H9 (cell line): ENCODE measurements around the gene MCRIP1. TPM values are rescaled to one million over a fixed set of nuclear protein-coding genes. Genes with fewer than 3 reads are reported as not detected.

ENCODE experiments used
- DNase-seq: peaks from one replicate; pipeline ENCODE4 v3.0.0-alpha.2; 2017
- H2AFZ ChIP-seq: one replicate; pipeline ENCODE4 v1.6.1; 2013; ENCODE audit warnings: mild to moderate bottlenecking, low read length, control low read depth, moderate library complexity
- H2AK5ac ChIP-seq: 2 replicates; pipeline ENCODE4 v1.6.1; 2013; ENCODE audit warnings: low read length, control low read depth, mixed read lengths; ENCODE audit not compliant: insufficient read length
- H2BK120ac ChIP-seq: one replicate; pipeline ENCODE4 v1.6.1; 2013; ENCODE audit warnings: low read depth, mild to moderate bottlenecking, low read length, control low read depth, inconsistent platforms; ENCODE audit not compliant: poor library complexity, severe bottlenecking
- H2BK12ac ChIP-seq: 2 replicates; pipeline ENCODE4 v1.6.1; 2013; ENCODE audit warnings: low read length, control low read depth, mixed read lengths, low read depth; ENCODE audit not compliant: insufficient read length
- H2BK15ac ChIP-seq: 2 replicates; pipeline ENCODE4 v1.6.1; 2013; ENCODE audit warnings: low read depth, low read length, control low read depth
- H2BK20ac ChIP-seq: one replicate; pipeline ENCODE4 v1.6.1; 2013; ENCODE audit warnings: low read depth, mild to moderate bottlenecking, low read length, control low read depth, inconsistent platforms; ENCODE audit not compliant: poor library complexity, severe bottlenecking
- H2BK5ac ChIP-seq: 2 replicates; pipeline ENCODE4 v1.6.1; 2013; ENCODE audit warnings: low read length, control low read depth, mixed read lengths; ENCODE audit not compliant: insufficient read length
- H3K14ac ChIP-seq: 2 replicates; pipeline ENCODE4 v1.6.1; 2013; ENCODE audit warnings: low read length, control low read depth; ENCODE audit not compliant: insufficient read depth
- H3K18ac ChIP-seq: 2 replicates; pipeline ENCODE4 v1.6.1; 2013; ENCODE audit warnings: low read depth, mild to moderate bottlenecking, mixed read lengths, low read length, control low read depth; ENCODE audit not compliant: insufficient read length
- H3K23ac ChIP-seq: 2 replicates; pipeline ENCODE4 v1.6.1; 2013; ENCODE audit warnings: low read length, control low read depth, mixed read lengths, low read depth; ENCODE audit not compliant: insufficient read length
- H3K23me2 ChIP-seq: 2 replicates; pipeline ENCODE4 v1.6.1; 2013; ENCODE audit warnings: low read depth, mild to moderate bottlenecking, mixed read lengths, low read length, control low read depth; ENCODE audit not compliant: insufficient read length, poor library complexity, severe bottlenecking
- H3K27ac ChIP-seq: 2 replicates; pipeline ENCODE4 v1.5.1; 2013; ENCODE audit warnings: low read length, control low read depth, mixed read lengths, low read depth; ENCODE audit not compliant: insufficient read length
- H3K27me3 ChIP-seq: 2 replicates; pipeline ENCODE4 v1.6.1; 2013; ENCODE audit warnings: low read length, control low read depth, inconsistent platforms; ENCODE audit not compliant: insufficient read depth
- H3K4ac ChIP-seq: 2 replicates; pipeline ENCODE4 v1.6.1; 2013; ENCODE audit warnings: low read depth, mild to moderate bottlenecking, control low read depth, inconsistent platforms, low read length, moderate library complexity
- H3K4me1 ChIP-seq: 2 replicates; pipeline ENCODE4 v1.6.1; 2013; ENCODE audit warnings: low read length, control low read depth, inconsistent platforms; ENCODE audit not compliant: insufficient read depth
- H3K4me2 ChIP-seq: 2 replicates; pipeline ENCODE4 v1.6.1; 2013; ENCODE audit warnings: low read length, control low read depth, mixed read lengths; ENCODE audit not compliant: insufficient read length, insufficient read depth
- H3K56ac ChIP-seq: 2 replicates; pipeline ENCODE4 v1.6.1; 2013; ENCODE audit warnings: low read depth, mild to moderate bottlenecking, mixed read lengths, low read length, control low read depth; ENCODE audit not compliant: insufficient read length
- H3K79me1 ChIP-seq: 2 replicates; pipeline ENCODE4 v1.6.1; 2013; ENCODE audit warnings: low read depth, mild to moderate bottlenecking, moderate library complexity, low read length, control low read depth, inconsistent platforms; ENCODE audit not compliant: insufficient read depth, poor library complexity, severe bottlenecking
- H3K79me2 ChIP-seq: 2 replicates; pipeline ENCODE4 v1.6.1; 2013; ENCODE audit warnings: low read length, control low read depth, inconsistent platforms; ENCODE audit not compliant: insufficient read depth
- H3K9ac ChIP-seq: 2 replicates; pipeline ENCODE4 v1.6.1; 2013; ENCODE audit warnings: low read length, control low read depth, mixed read lengths; ENCODE audit not compliant: insufficient read length; ENCODE audit errors: extremely low read depth
- H3K9me3 ChIP-seq: one replicate; pipeline ENCODE4 v1.6.1; 2013; ENCODE audit warnings: low read depth, low read length, inconsistent platforms; ENCODE audit not compliant: control insufficient read depth
- H3T11ph ChIP-seq: one replicate; pipeline ENCODE4 v1.6.1; 2013; ENCODE audit warnings: mild to moderate bottlenecking, low read length, control low read depth, inconsistent platforms
- H4K20me1 ChIP-seq: one replicate; pipeline ENCODE4 v1.6.1; 2013; ENCODE audit not compliant: control insufficient read depth, insufficient read length, insufficient read depth
- H4K5ac ChIP-seq: 2 replicates; pipeline ENCODE4 v1.6.1; 2013; ENCODE audit warnings: low read depth, mild to moderate bottlenecking, mixed read lengths, low read length, control low read depth; ENCODE audit not compliant: insufficient read length
- H4K8ac ChIP-seq: replicated peaks from 2 replicates; pipeline ENCODE4 v1.6.1; 2013; ENCODE audit warnings: low read length, control low read depth, mixed read lengths, low read depth; ENCODE audit not compliant: insufficient read length
- H4K91ac ChIP-seq: 2 replicates; pipeline ENCODE4 v1.6.1; 2013; ENCODE audit warnings: low read depth, mild to moderate bottlenecking, moderate library complexity, mixed read lengths, low read length, control low read depth; ENCODE audit not compliant: insufficient read length
- H3K27ac Mint-ChIP-seq, 3 experiments: 2 replicates in 2 of 3; 3 replicates in 1 of 3; pipeline ENCODE4 v1.8.0; 2020 to 2021; ENCODE audit warnings: mixed read lengths in 3 of 3, mild to moderate bottlenecking in 1 of 3, moderate library complexity in 1 of 3
- H3K27me3 Mint-ChIP-seq: 2 replicates; pipeline ENCODE4 v1.8.0; 2021; ENCODE audit warnings: low read depth, mild to moderate bottlenecking, moderate library complexity, mixed read lengths
- H3K36me3 Mint-ChIP-seq, 3 experiments: 2 replicates in 2 of 3; 3 replicates in 1 of 3; pipeline ENCODE4 v1.8.0; 2020 to 2021; ENCODE audit warnings: low read depth in 3 of 3, mixed read lengths in 3 of 3; ENCODE audit not compliant: insufficient read depth in 1 of 3
- H3K4me1 Mint-ChIP-seq, 2 experiments: 2 replicates each; pipeline ENCODE4 v1.8.0; 2020; ENCODE audit warnings: mixed read lengths in 2 of 2
- H3K4me3 Mint-ChIP-seq, 2 experiments: 2 replicates in 1 of 2; 3 replicates in 1 of 2; pipeline ENCODE4 v1.8.0; 2020 to 2021; ENCODE audit warnings: mild to moderate bottlenecking in 2 of 2, mixed read lengths in 2 of 2, moderate library complexity in 1 of 2
- H3K9me3 Mint-ChIP-seq, 2 experiments: 2 replicates in 1 of 2; 3 replicates in 1 of 2; pipeline ENCODE4 v1.8.0; 2020; ENCODE audit warnings: mild to moderate bottlenecking in 2 of 2, mixed read lengths in 2 of 2, moderate library complexity in 1 of 2
- CTCF ChIP-seq: fragments of 200-600 bp; sonication (generic); conservative IDR thresholded peaks from 3 replicates; pipeline ENCODE4 v1.8.0; 2021; ENCODE audit warnings: antibody characterized with exemption, mild to moderate bottlenecking
- WGBS: extraction: QIAGEN DNeasy Blood & Tissue Kit; methylation state at CpG from one replicate; pipeline ENCODE4 v1.1.7; 2013; ENCODE audit warnings: missing lambda C conversion rate, low lambda C conversion rate, mixed read lengths; ENCODE audit not compliant: insufficient read length; ENCODE audit errors: extremely low coverage; 5-methylcytosine and 5-hydroxymethylcytosine counted together
- total RNA-seq: library from RNA; stranded (reverse); gene quantifications from 2 replicates; pipeline ENCODE4 v1.2.1, GENCODE V29; 2021

Gene MCRIP1
- total RNA-seq, 1 experiment from 2014 or later, result 118 TPM

GRCh38 chr17:81838753-81839255 lies 5.7 kb upstream of the MCRIP1 start:
- peaks cover 5 to 6% of the 10 kb centered on the region in 2 experiments; a peak in 3 of 4 replicates for H3K4me1 Mint-ChIP-seq
- Histone ChIP-seq H2AK5ac (no peak overlapping the region), H3K27me3 (no peaks in the 10 kb centered on the region), H3K79me2 (peaks cover 2% of the 10 kb centered on the region; the same call in 1 of the 2 replicates), H2BK15ac (no peak overlapping the region), H3K4me1 (no peaks in the 10 kb centered on the region), H3K4ac (no peak overlapping the region), H2BK5ac (no peak overlapping the region), H4K5ac (no peak overlapping the region), H4K8ac (no peak overlapping the region), H3K18ac (no peak overlapping the region), H3K23ac (no peak overlapping the region), H3K27ac (no peak overlapping the region), H2AFZ (no peak overlapping the region), H3K14ac (no peak overlapping the region), H3K9me3 (no peaks in the 10 kb centered on the region), H3K4me2 (no peak overlapping the region), H3K23me2 (peaks cover 6% of the 10 kb centered on the region), H4K91ac (no peak overlapping the region), H4K20me1 (no peaks in the 10 kb centered on the region), H2BK12ac (no peak overlapping the region), H2BK120ac (no peak overlapping the region), H3K79me1 (no peaks in the 10 kb centered on the region), H3T11ph (no peak overlapping the region), H3K56ac (no peak overlapping the region), H2BK20ac (no peak overlapping the region), H3K9ac (no peak overlapping the region)
- DNase-seq, result no peak
- H3K9me3 Mint-ChIP-seq, result no peaks in the 10 kb centered on the region
- H3K4me3 Mint-ChIP-seq, result no peak overlapping the region
- no CpG with 5 or more reads among the region's 17 CpGs for WGBS
- peaks cover 3 to 17% (median 14%) of the 10 kb centered on the region in 3 experiments; a peak in 6 of 7 replicates for H3K36me3 Mint-ChIP-seq
- H3K27ac Mint-ChIP-seq, result peak overlapping the region in 1 of 3 experiments; percentile 92; a peak in 2 of 7 replicates
- no peaks in the 10 kb centered on the region; the same call in 1 of the 2 replicates for H3K27me3 Mint-ChIP-seq
- no peak for TF ChIP-seq CTCF
